Measurements from ENCODE around the gene CEP152. TPM values are rescaled to one million over a fixed set of nuclear protein-coding genes. Genes with fewer than 3 reads are reported as not detected.
"Not testable (repeated sequence)": the region's sequence is repeated elsewhere in the genome, so short reads cannot be mapped to it uniquely, and the experiment has no call there.

Gene CEP152
- polyA plus RNA-seq, 3 donors, result 1.0 to 3.8 (median 1.4) TPM

GRCh38 chr15:48792408-48792807 lies 18.5 kb downstream of the CEP152 start:
- Histone ChIP-seq H3K4me2 (replicated peaks; ENCODE audit: extremely low read depth, low read length, poor library complexity, severe bottlenecking) (no peak overlapping the region), H3K79me2 (ENCODE audit: insufficient read depth, low read length) (no peaks in the 10 kb centered on the region), H2AFZ (ENCODE audit: insufficient read depth, low read depth, low read length, poor library complexity, severe bottlenecking) (no peak overlapping the region), H3K9me3 (replicated peaks in 1 of 2; ENCODE audit: control insufficient read depth in 1 of 2, insufficient read depth in 1 of 2, low read length in 2 of 2) (no peaks in the 10 kb centered on the region), H3K27me3 (ENCODE audit: control insufficient read depth in 2 of 2, insufficient read depth in 2 of 2, low read length in 2 of 2) (no peaks in the 10 kb centered on the region), H3K9ac (ENCODE audit: insufficient read depth, low read length, poor library complexity, severe bottlenecking) (no peak overlapping the region), H3K27ac (ENCODE audit: low read depth in 1 of 2, low read length in 2 of 2) (peak overlapping the region in 1 of 2 donors; percentile 99), H3K4me3 (replicated peaks in 1 of 3; ENCODE audit: low read depth in 2 of 3, low read length in 3 of 3) (no peak overlapping the region), H3K4me1 (ENCODE audit: control insufficient read depth in 1 of 2, insufficient read depth in 2 of 2, low read length in 2 of 2) (peaks cover 8 to 22% of the 10 kb centered on the region in 2 donors), H4K20me1 (ENCODE audit: insufficient read depth, low read length) (no peaks in the 10 kb centered on the region), H3K36me3 (replicated peaks in 1 of 2; ENCODE audit: control insufficient read depth in 1 of 2, insufficient read depth in 2 of 2, low read length in 2 of 2) (peaks cover 22 to 51% of the 10 kb centered on the region in 2 donors)
- no peak for DNase-seq
- TF ChIP-seq CTCF (IDR thresholded peaks at IDR 0.05), result no peak
- Mint-ChIP-seq H3K9me3 (no peaks in the 10 kb centered on the region), H3K27me3 (ENCODE audit: low read depth in 3 of 3) (no peaks in the 10 kb centered on the region), H3K4me3 (no peak overlapping the region), H3K36me3 (peaks cover 39 to 53% of the 10 kb centered on the region in 2 donors), H3K4me1 (peaks cover 15% of the 10 kb centered on the region), H3K27ac (peak overlapping the region in 2 of 7 donors; percentile 3 to 18)
- intact Hi-C loops (cut with micrococcal nuclease), result no loop called here
- WGBS (ENCODE audit: insufficient coverage), result no CpG with 5 or more reads among the region's 3 CpGs

GRCh38 chr15:48790466-48791115 lies 20.3 kb downstream of the CEP152 start:
- H3K9me3 Mint-ChIP-seq; H3K27me3 ChIP-seq (ENCODE audit: control insufficient read depth in 2 of 2, insufficient read depth in 2 of 2, low read length in 2 of 2); H3K9me3 ChIP-seq (replicated peaks in 1 of 2; ENCODE audit: control insufficient read depth in 1 of 2, insufficient read depth in 1 of 2, low read length in 2 of 2); H3K79me2 ChIP-seq (ENCODE audit: insufficient read depth, low read length); H4K20me1 ChIP-seq (ENCODE audit: insufficient read depth, low read length); H3K27me3 Mint-ChIP-seq (ENCODE audit: low read depth in 3 of 3); H3K4me2 ChIP-seq (replicated peaks; ENCODE audit: extremely low read depth, low read length, poor library complexity, severe bottlenecking); H3K4me1 Mint-ChIP-seq; DNase-seq; H2AFZ ChIP-seq (ENCODE audit: insufficient read depth, low read depth, low read length, poor library complexity, severe bottlenecking); H3K4me3 Mint-ChIP-seq; H3K4me3 ChIP-seq (replicated peaks in 1 of 3; ENCODE audit: low read depth in 2 of 3, low read length in 3 of 3); H3K9ac ChIP-seq (ENCODE audit: insufficient read depth, low read length, poor library complexity, severe bottlenecking); intact Hi-C loops (cut with micrococcal nuclease): not testable (repeated sequence)
- Histone ChIP-seq H3K27ac (ENCODE audit: low read depth in 1 of 2, low read length in 2 of 2) (peak overlapping the region in 1 of 2 donors; percentile 45), H3K36me3 (replicated peaks in 1 of 2; ENCODE audit: control insufficient read depth in 1 of 2, insufficient read depth in 2 of 2, low read length in 2 of 2) (peaks cover 24 to 63% of the 10 kb centered on the region in 2 donors), H3K4me1 (ENCODE audit: control insufficient read depth in 1 of 2, insufficient read depth in 2 of 2, low read length in 2 of 2) (peaks cover 5 to 19% of the 10 kb centered on the region in 2 donors)
- peak overlapping the region in 2 of 7 donors; percentile 17 to 56 for H3K27ac Mint-ChIP-seq
- peaks cover 46 to 57% of the 10 kb centered on the region in 2 donors for H3K36me3 Mint-ChIP-seq
- 96% methylated on average over 9 of the region's 12 CpGs for WGBS (ENCODE audit: insufficient coverage)
